ENCODE data around the gene HDAC3. TPM values are rescaled to one million over a fixed set of nuclear protein-coding genes. Genes with fewer than 3 reads are reported as not detected.

HDAC3 gene
- total RNA-seq, 1 donor: 47.8 TPM

DNA sequence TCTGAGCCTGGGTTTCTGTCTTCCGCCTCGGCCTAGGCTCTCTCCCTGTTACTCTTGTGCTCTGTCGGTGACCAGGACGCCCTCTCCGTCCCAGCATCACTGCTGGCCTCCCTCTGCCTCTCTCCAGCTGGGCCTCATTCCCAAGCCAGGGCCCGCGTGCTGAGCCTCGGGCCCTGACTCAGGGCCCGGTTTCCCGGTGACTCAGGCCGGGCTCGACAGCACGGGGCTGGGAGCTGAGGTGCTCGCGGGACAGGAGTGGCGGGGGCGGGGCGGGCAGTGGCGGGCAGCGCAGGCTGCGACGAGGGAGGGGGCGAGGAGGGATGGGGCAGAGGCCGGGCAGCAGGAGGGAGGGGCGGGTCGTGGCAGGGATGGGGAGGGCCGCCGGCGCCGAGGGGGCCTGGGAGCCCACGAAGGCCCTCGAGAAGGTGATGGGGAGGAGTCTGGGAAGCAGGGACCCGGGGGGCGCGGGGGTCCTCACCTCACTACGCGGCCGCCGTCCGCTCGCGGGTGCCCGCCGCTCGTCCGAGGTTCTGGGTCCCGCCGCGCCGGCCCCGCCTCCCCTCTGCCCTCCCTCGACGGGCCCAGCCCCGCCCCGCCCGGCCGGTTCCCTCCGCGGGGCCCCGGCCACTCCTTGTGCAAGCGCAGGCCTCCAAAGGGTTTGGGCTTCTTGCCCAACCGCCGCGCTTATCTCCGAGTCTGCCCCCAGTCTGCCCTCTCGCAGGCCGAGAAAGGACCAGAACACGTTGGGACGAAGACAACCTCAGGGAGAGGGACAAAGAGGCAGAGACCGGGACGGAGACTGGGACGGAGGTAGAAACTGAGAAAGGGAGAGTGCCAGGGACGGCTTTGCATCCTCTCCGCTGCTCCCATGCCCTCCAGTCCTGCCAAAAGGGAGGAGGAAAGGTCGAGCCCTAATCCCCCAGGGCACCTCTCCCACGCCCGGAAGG is 45.3 kb upstream of the HDAC3 start, which contains the start of gene ARAP3:
Gene ARAP3, minus strand, starts transcription at position 536 of the 947 bp plus-strand sequence. CDS start 1,744 bp downstream, outside the sequence.
- TF ChIP-seq, protein P1, sequence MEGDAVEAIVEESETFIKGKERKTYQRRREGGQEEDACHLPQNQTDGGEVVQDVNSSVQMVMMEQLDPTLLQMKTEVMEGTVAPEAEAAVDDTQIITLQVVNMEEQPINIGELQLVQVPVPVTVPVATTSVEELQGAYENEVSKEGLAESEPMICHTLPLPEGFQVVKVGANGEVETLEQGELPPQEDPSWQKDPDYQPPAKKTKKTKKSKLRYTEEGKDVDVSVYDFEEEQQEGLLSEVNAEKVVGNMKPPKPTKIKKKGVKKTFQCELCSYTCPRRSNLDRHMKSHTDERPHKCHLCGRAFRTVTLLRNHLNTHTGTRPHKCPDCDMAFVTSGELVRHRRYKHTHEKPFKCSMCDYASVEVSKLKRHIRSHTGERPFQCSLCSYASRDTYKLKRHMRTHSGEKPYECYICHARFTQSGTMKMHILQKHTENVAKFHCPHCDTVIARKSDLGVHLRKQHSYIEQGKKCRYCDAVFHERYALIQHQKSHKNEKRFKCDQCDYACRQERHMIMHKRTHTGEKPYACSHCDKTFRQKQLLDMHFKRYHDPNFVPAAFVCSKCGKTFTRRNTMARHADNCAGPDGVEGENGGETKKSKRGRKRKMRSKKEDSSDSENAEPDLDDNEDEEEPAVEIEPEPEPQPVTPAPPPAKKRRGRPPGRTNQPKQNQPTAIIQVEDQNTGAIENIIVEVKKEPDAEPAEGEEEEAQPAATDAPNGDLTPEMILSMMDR (IDR thresholded peaks at IDR 0.05; ENCODE audit: extremely low read depth, low read depth, low read length): no peak
- H3K36me3 ChIP-seq (ENCODE audit: insufficient read depth, low read length): no peaks in the 10 kb centered on the region

DNA sequence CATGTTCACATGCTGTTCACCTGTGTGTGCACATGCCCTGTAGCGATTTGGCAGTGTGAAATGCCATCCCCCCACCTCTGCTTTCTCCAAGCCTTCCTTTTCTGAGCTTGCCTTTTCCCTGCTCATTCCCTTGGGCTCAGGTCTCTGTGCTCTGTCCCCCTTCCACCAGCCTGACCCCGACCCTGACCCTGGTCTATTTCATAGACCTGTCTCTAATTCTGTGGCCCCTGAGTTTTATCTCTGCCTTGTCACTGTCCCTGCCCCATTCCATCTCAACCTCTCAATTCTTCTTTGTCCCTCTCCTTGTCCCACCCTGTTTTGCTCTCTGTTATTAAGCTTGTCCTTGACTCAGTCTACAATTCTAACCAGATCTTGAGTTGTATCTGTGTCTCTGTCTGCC is 44.6 kb upstream of the HDAC3 start:
- Histone ChIP-seq H2AFZ (ENCODE audit: low read length) (peak overlapping the region; percentile 53), H3K36me3 (ENCODE audit: insufficient read depth, low read length) (no peaks in the 10 kb centered on the region), H3K4me3 (ENCODE audit: insufficient read depth, low read length) (peak overlapping the region; percentile 55), H4K20me1 (ENCODE audit: insufficient read depth, low read length) (no peaks in the 10 kb centered on the region), H3K4me2 (ENCODE audit: insufficient read depth, low read length) (peak overlapping the region; percentile 69), H3K27ac (ENCODE audit: low read depth, low read length) (peak overlapping the region; percentile 60), H3K27me3 (ENCODE audit: insufficient read depth, low read length) (no peaks in the 10 kb centered on the region), H3K79me2 (ENCODE audit: insufficient read depth, low read length) (no peaks in the 10 kb centered on the region), H3K4me1 (ENCODE audit: insufficient read depth, low read length) (peaks cover 15% of the 10 kb centered on the region), H3K9me3 (ENCODE audit: low read depth, low read length) (no peaks in the 10 kb centered on the region)
- TF ChIP-seq, protein P1 (IDR thresholded peaks at IDR 0.05; ENCODE audit: extremely low read depth, low read depth, low read length): no peak
- DNase-seq (ENCODE audit: insufficient read length, low spot score, missing footprints): no peak

More for the DNA sequence above, 45.3 kb upstream of the HDAC3 start, which contains the start of gene ARAP3:
- Histone ChIP-seq H3K9me3 (ENCODE audit: low read depth, low read length) (no peaks in the 10 kb centered on the region), H3K79me2 (ENCODE audit: insufficient read depth, low read length) (no peaks in the 10 kb centered on the region), H3K27me3 (ENCODE audit: insufficient read depth, low read length) (no peaks in the 10 kb centered on the region), H4K20me1 (ENCODE audit: insufficient read depth, low read length) (no peaks in the 10 kb centered on the region), H3K27ac (ENCODE audit: low read depth, low read length) (peak within 1 kb of the TSS; percentile 60), H3K4me3 (ENCODE audit: insufficient read depth, low read length) (peak within 1 kb of the TSS; percentile 55), H2AFZ (ENCODE audit: low read length) (peak within 1 kb of the TSS; percentile 91), H3K4me1 (ENCODE audit: insufficient read depth, low read length) (peaks cover 15% of the 10 kb centered on the region), H3K4me2 (ENCODE audit: insufficient read depth, low read length) (peak within 1 kb of the TSS; percentile 69)
- peak; percentile 98 for DNase-seq (ENCODE audit: insufficient read length, low spot score, missing footprints)

GRCh38 chr5:141680751-141681201 is 44.1 kb upstream of the HDAC3 start:
- Histone ChIP-seq H3K36me3 (ENCODE audit: insufficient read depth, low read length) (no peaks in the 10 kb centered on the region), H3K4me2 (ENCODE audit: insufficient read depth, low read length) (peak overlapping the region; percentile 69), H3K27me3 (ENCODE audit: insufficient read depth, low read length) (no peaks in the 10 kb centered on the region), H3K27ac (ENCODE audit: low read depth, low read length) (peak overlapping the region; percentile 60), H3K4me3 (ENCODE audit: insufficient read depth, low read length) (peak overlapping the region; percentile 55), H3K79me2 (ENCODE audit: insufficient read depth, low read length) (no peaks in the 10 kb centered on the region), H3K9me3 (ENCODE audit: low read depth, low read length) (no peaks in the 10 kb centered on the region), H3K4me1 (ENCODE audit: insufficient read depth, low read length) (peaks cover 15% of the 10 kb centered on the region), H2AFZ (ENCODE audit: low read length) (peak overlapping the region; percentile 34), H4K20me1 (ENCODE audit: insufficient read depth, low read length) (no peaks in the 10 kb centered on the region)
- DNase-seq (ENCODE audit: insufficient read length, low spot score, missing footprints): peak; percentile 91
- TF ChIP-seq, protein P1 (IDR thresholded peaks at IDR 0.05; ENCODE audit: extremely low read depth, low read depth, low read length): no peak

DNA sequence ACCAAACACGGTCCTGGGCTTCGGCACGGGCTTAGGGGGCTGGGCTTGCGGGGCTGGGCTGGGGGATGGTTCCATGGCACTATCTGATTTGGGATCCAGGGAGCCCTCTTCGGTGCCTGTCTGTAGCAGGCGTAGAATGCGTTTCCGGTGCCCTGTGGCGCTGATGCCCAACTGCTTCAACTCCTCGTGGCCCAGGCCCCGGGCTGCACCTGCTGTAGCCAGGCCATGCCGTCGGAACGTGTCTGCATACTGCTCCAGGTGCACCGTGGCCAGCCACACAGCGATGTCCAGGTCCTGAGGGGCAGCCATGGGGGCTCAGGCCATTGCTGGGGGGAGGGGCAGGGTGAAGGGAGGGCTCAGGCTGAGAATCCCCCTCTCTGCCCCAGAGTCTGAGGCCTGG is 43.5 kb upstream of the HDAC3 start:
- Histone ChIP-seq H3K36me3 (ENCODE audit: insufficient read depth, low read length) (no peaks in the 10 kb centered on the region), H3K27me3 (ENCODE audit: insufficient read depth, low read length) (no peaks in the 10 kb centered on the region), H4K20me1 (ENCODE audit: insufficient read depth, low read length) (no peaks in the 10 kb centered on the region), H3K9me3 (ENCODE audit: low read depth, low read length) (no peaks in the 10 kb centered on the region), H3K79me2 (ENCODE audit: insufficient read depth, low read length) (no peaks in the 10 kb centered on the region), H3K4me2 (ENCODE audit: insufficient read depth, low read length) (no peak overlapping the region), H2AFZ (ENCODE audit: low read length) (no peak overlapping the region), H3K27ac (ENCODE audit: low read depth, low read length) (peak overlapping the region; percentile 60), H3K4me1 (ENCODE audit: insufficient read depth, low read length) (peaks cover 15% of the 10 kb centered on the region), H3K4me3 (ENCODE audit: insufficient read depth, low read length) (no peak overlapping the region)
- DNase-seq (ENCODE audit: insufficient read length, low spot score, missing footprints): peak; percentile 41
- TF ChIP-seq, protein P1 (IDR thresholded peaks at IDR 0.05; ENCODE audit: extremely low read depth, low read depth, low read length): no peak
